ENCODE data around the gene HCFC1.

DNA sequence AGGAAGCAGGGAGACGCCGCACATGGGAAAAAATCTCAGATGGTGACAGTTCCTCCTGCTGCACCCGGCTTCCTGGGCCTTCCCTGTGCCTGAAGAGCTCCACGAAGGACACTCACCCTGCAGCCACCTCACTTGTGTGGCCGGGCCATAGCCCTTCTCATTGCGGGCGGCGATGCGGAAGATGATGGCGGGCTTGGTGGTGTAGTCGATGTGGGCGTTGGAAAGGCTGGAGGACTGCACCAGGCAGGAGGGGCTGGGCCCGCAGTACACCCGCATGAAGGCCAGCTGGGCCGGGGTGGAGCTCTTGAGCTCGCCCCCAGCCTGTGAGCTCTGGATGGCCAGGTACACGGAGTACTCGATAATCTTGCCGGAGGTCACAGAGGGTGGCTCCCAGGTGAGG, 21.5 kb downstream of the HCFC1 start:
- TF ChIP-seq, protein P1, sequence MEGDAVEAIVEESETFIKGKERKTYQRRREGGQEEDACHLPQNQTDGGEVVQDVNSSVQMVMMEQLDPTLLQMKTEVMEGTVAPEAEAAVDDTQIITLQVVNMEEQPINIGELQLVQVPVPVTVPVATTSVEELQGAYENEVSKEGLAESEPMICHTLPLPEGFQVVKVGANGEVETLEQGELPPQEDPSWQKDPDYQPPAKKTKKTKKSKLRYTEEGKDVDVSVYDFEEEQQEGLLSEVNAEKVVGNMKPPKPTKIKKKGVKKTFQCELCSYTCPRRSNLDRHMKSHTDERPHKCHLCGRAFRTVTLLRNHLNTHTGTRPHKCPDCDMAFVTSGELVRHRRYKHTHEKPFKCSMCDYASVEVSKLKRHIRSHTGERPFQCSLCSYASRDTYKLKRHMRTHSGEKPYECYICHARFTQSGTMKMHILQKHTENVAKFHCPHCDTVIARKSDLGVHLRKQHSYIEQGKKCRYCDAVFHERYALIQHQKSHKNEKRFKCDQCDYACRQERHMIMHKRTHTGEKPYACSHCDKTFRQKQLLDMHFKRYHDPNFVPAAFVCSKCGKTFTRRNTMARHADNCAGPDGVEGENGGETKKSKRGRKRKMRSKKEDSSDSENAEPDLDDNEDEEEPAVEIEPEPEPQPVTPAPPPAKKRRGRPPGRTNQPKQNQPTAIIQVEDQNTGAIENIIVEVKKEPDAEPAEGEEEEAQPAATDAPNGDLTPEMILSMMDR (conservative IDR thresholded peaks at IDR 0.05; ENCODE audit: low read depth, low read length), result no peak
- no peak for TF ChIP-seq EZH2 (IDR thresholded peaks at IDR 0.05; ENCODE audit: borderline replicate concordance, low read depth, low read length, poor library complexity, severe bottlenecking)
